Breast epithelium (tissue), 3 donors: ENCODE results near the gene TMPRSS13.

ENCODE experiments used
- POLR2AphosphoS5 ChIP-seq, 3 donors: sonication (generic); formaldehyde crosslinking; IDR thresholded peaks; one replicate each; pipeline ENCODE4 v1.6.1; 2017; ENCODE audit warnings: antibody characterized with exemption in 3 of 3
- TF ChIP-seq, protein P1 (sequence below), 3 donors: fragments of 450-650 bp; IDR thresholded peaks; one replicate each; pipeline ENCODE4 v1.5.1; 2016 to 2017; ENCODE audit warnings: antibody characterized with exemption in 3 of 3, mild to moderate bottlenecking in 3 of 3, moderate library complexity in 3 of 3

DNA sequence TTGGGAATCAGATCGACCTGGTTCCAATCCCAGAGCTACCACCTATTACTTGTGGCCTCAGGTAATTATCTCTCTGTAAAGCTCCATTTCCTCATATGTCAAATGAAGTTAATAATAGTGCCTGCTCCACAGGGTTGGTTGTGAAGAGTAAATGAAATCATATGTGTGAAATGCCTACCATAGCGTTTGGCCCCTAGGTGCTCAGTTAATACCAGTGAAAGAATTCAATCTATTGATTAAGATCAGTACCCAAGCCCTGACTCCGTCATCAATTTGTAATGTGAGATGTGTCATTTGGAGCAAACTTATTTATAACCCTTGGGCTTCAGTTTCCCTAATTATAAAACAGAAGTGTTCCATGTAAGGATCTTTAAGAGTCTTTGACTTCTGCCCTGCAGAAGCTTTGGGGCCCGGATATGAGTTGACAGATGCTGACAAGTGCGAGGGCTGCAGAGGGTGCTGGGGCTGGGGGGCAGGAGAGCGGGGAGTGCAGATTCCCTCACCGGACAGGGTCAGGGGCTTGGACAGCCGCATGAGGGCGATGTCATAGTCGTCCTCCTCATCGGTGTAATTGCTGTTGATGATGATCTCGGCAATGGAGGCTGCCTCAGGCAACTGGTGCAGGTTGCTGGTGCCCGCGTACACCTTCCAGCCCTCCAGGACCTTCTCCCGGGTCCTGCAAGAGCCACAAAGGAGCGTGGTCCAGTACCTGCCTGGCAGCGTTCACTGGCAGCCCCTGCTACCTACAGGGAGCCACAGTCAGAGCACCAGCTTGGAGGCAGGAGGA lies 20.9 kb downstream of the TMPRSS13 start:
- TF ChIP-seq, protein P1, sequence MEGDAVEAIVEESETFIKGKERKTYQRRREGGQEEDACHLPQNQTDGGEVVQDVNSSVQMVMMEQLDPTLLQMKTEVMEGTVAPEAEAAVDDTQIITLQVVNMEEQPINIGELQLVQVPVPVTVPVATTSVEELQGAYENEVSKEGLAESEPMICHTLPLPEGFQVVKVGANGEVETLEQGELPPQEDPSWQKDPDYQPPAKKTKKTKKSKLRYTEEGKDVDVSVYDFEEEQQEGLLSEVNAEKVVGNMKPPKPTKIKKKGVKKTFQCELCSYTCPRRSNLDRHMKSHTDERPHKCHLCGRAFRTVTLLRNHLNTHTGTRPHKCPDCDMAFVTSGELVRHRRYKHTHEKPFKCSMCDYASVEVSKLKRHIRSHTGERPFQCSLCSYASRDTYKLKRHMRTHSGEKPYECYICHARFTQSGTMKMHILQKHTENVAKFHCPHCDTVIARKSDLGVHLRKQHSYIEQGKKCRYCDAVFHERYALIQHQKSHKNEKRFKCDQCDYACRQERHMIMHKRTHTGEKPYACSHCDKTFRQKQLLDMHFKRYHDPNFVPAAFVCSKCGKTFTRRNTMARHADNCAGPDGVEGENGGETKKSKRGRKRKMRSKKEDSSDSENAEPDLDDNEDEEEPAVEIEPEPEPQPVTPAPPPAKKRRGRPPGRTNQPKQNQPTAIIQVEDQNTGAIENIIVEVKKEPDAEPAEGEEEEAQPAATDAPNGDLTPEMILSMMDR (IDR thresholded peaks at IDR 0.05): no peak
- no peak for TF ChIP-seq POLR2AphosphoS5 (IDR thresholded peaks at IDR 0.05)
